Trophoblast cell (in vitro differentiated cells and primary cell): ENCODE results near the gene MPPED2.

Experiments used
- DNase-seq, 2 donors: peaks; one replicate each; pipeline ENCODE4 v3.0.0-alpha.2; 2016
- H2AFZ ChIP-seq: 2 replicates; pipeline ENCODE4 v1.6.1; 2013; ENCODE audit warnings: low read length, moderate library complexity, mild to moderate bottlenecking; ENCODE audit not compliant: insufficient read depth, poor library complexity
- H2AK5ac ChIP-seq: 2 replicates; pipeline ENCODE4 v1.6.1; 2013; ENCODE audit warnings: mild to moderate bottlenecking, low read length
- H2BK120ac ChIP-seq: 2 replicates; pipeline ENCODE4 v1.6.1; 2013; ENCODE audit warnings: low read length, mild to moderate bottlenecking, moderate library complexity; ENCODE audit not compliant: insufficient read depth, poor library complexity
- H2BK12ac ChIP-seq: 2 replicates; pipeline ENCODE4 v1.6.1; 2013; ENCODE audit warnings: mild to moderate bottlenecking, low read length, moderate library complexity
- H2BK5ac ChIP-seq: 2 replicates; pipeline ENCODE4 v1.6.1; 2013; ENCODE audit warnings: low read length, low read depth, moderate library complexity, mild to moderate bottlenecking; ENCODE audit not compliant: poor library complexity
- H3K14ac ChIP-seq: 2 replicates; pipeline ENCODE4 v1.6.1; 2013; ENCODE audit warnings: mild to moderate bottlenecking, low read length
- H3K18ac ChIP-seq: 2 replicates; pipeline ENCODE4 v1.6.1; 2013; ENCODE audit warnings: mild to moderate bottlenecking, low read length
- H3K23ac ChIP-seq: 2 replicates; pipeline ENCODE4 v1.6.1; 2013; ENCODE audit warnings: low read length
- H3K27ac ChIP-seq: 2 replicates; pipeline ENCODE4 v1.5.1; 2013; ENCODE audit warnings: low read depth, mild to moderate bottlenecking, inconsistent platforms, low read length, moderate library complexity
- H3K27me3 ChIP-seq: 2 replicates; pipeline ENCODE4 v1.6.1; 2013; ENCODE audit warnings: inconsistent platforms, mild to moderate bottlenecking, low read length, moderate library complexity; ENCODE audit not compliant: insufficient read depth
- H3K36me3 ChIP-seq, 2 experiments: 1 replicate in 1 of 2; 2 replicates in 1 of 2; pipeline ENCODE4 v1.6.1; 2013; ENCODE audit warnings: low read length in 2 of 2, mild to moderate bottlenecking in 2 of 2, moderate library complexity in 1 of 2; ENCODE audit not compliant: insufficient read depth in 2 of 2, control insufficient read depth in 1 of 2
- H3K4ac ChIP-seq: 2 replicates; pipeline ENCODE4 v1.6.1; 2013; ENCODE audit warnings: low read depth, mild to moderate bottlenecking, low read length, moderate library complexity
- H3K4me1 ChIP-seq, 2 experiments: 1 replicate in 1 of 2; 2 replicates in 1 of 2; pipeline ENCODE4 v1.6.1; 2013; ENCODE audit warnings: low read length in 2 of 2, mild to moderate bottlenecking in 2 of 2, moderate library complexity in 1 of 2; ENCODE audit not compliant: insufficient read depth in 2 of 2, control insufficient read depth in 1 of 2
- H3K4me2 ChIP-seq: 2 replicates; pipeline ENCODE4 v1.6.1; 2013; ENCODE audit warnings: inconsistent platforms, mild to moderate bottlenecking, low read length, moderate library complexity
- H3K4me3 ChIP-seq: 2 replicates; pipeline ENCODE4 v1.5.1; 2013; ENCODE audit warnings: mild to moderate bottlenecking, low read depth, low read length, inconsistent platforms
- H3K79me1 ChIP-seq: one replicate; pipeline ENCODE4 v1.6.1; 2013; ENCODE audit warnings: low read length
- H3K79me2 ChIP-seq: 2 replicates; pipeline ENCODE4 v1.6.1; 2013; ENCODE audit warnings: low read length, mild to moderate bottlenecking; ENCODE audit not compliant: control insufficient read depth, insufficient read depth, poor library complexity
- H3K9ac ChIP-seq: 2 replicates; pipeline ENCODE4 v1.6.1; 2013; ENCODE audit warnings: mild to moderate bottlenecking, low read length
- H3K9me3 ChIP-seq: 2 replicates; pipeline ENCODE4 v1.6.1; 2013; ENCODE audit warnings: low read depth, mild to moderate bottlenecking, control low read depth, inconsistent platforms, low read length; ENCODE audit not compliant: insufficient read depth
- H4K12ac ChIP-seq: 2 replicates; pipeline ENCODE4 v1.6.1; 2013; ENCODE audit warnings: low read depth, mild to moderate bottlenecking, low read length, moderate library complexity
- H4K8ac ChIP-seq: 2 replicates; pipeline ENCODE4 v1.6.1; 2013; ENCODE audit warnings: low read depth, mild to moderate bottlenecking, low read length, moderate library complexity
- H4K91ac ChIP-seq: one replicate; pipeline ENCODE4 v1.6.1; 2013; ENCODE audit warnings: low read depth, mild to moderate bottlenecking, low read length, moderate library complexity
- WGBS: extraction: QIAGEN DNeasy Blood & Tissue Kit; methylation state at CpG from one replicate; pipeline ENCODE4 v1.1.7; 2013; ENCODE audit warnings: missing lambda C conversion rate; ENCODE audit not compliant: insufficient read length, insufficient coverage; ENCODE audit errors: extremely low coverage; 5-methylcytosine and 5-hydroxymethylcytosine counted together

Gene MPPED2

DNA sequence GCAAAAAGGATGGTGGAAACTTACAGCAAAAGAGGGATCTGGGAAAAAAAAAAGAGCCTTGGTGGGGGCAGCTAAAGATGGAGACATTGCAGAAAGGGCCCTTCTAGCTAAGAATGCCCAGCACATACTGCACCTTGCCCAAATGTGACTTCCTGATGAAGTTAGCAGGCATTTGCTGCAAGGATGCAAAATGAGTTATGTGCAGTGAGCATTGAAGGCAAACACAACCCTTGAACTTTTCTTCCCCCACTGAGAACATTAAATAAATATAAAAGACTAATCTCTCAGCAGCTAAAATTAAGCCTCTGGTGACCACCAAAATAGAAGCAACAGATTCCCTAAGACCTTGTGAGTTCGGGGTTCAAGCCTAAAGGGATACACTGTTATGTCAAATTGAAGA, 133.3 kb downstream of the MPPED2 start:
- no peak overlapping the region for H2AFZ ChIP-seq
- H2BK5ac ChIP-seq, result no peak overlapping the region
- no peak overlapping the region for H2AK5ac ChIP-seq
- no peak overlapping the region for H2BK120ac ChIP-seq
- no peak overlapping the region for H4K12ac ChIP-seq
- WGBS, result no CpG with 5 or more reads among the region's 1 CpG
- DNase-seq, result no peak
- no peak overlapping the region for H3K23ac ChIP-seq
- no peaks in the 10 kb centered on the region for H3K27me3 ChIP-seq
- H3K9me3 ChIP-seq, result no peaks in the 10 kb centered on the region
- no peak overlapping the region for H3K4me3 ChIP-seq
- H2BK12ac ChIP-seq, result no peak overlapping the region
- no peak overlapping the region for H3K4me2 ChIP-seq
- no peak overlapping the region for H3K9ac ChIP-seq
- no peak overlapping the region for H3K14ac ChIP-seq
- H3K79me2 ChIP-seq, result no peaks in the 10 kb centered on the region
- H3K27ac ChIP-seq, result no peak overlapping the region
- H4K91ac ChIP-seq, result no peak overlapping the region
- no peak overlapping the region for H3K4ac ChIP-seq
- H3K79me1 ChIP-seq, result no peaks in the 10 kb centered on the region
- H3K4me1 ChIP-seq, result no peaks in the 10 kb centered on the region
- no peak overlapping the region for H3K18ac ChIP-seq
- no peak overlapping the region for H4K8ac ChIP-seq
- no peaks in the 10 kb centered on the region for H3K36me3 ChIP-seq

DNA sequence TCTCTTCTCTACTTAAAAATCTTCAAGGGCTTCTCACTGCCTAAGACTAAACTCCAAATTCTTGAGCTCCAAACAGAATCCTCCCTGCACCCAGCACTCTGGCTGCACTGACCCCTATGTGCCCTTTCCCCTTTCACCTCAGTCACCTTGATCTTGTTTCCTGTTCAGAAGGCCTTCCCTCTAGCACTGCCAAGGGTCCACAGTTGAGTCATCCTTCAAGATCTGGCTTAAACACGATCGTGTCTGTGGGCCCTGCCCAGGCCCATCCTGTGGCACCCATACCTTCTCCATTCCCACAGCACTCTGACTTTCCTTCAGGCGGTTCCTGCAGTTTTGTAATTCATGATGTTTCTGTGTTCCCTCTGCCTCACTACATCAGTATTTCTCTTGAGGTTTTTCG, 134.0 kb downstream of the MPPED2 start:
- Histone ChIP-seq H3K4me1 (no peaks in the 10 kb centered on the region), H2BK12ac (no peak overlapping the region), H3K27me3 (no peaks in the 10 kb centered on the region), H2BK5ac (no peak overlapping the region), H3K9me3 (no peaks in the 10 kb centered on the region), H2BK120ac (no peak overlapping the region), H4K91ac (no peak overlapping the region), H3K4me2 (no peak overlapping the region), H3K14ac (no peak overlapping the region), H3K4ac (no peak overlapping the region), H3K27ac (no peak overlapping the region), H4K8ac (no peak overlapping the region), H3K79me2 (no peaks in the 10 kb centered on the region), H4K12ac (no peak overlapping the region), H3K36me3 (no peaks in the 10 kb centered on the region), H3K18ac (no peak overlapping the region), H2AK5ac (no peak overlapping the region), H3K23ac (no peak overlapping the region), H2AFZ (no peak overlapping the region), H3K4me3 (no peak overlapping the region), H3K79me1 (no peaks in the 10 kb centered on the region), H3K9ac (no peak overlapping the region)
- DNase-seq, result no peak
- no CpG with 5 or more reads among the region's 4 CpGs for WGBS

DNA sequence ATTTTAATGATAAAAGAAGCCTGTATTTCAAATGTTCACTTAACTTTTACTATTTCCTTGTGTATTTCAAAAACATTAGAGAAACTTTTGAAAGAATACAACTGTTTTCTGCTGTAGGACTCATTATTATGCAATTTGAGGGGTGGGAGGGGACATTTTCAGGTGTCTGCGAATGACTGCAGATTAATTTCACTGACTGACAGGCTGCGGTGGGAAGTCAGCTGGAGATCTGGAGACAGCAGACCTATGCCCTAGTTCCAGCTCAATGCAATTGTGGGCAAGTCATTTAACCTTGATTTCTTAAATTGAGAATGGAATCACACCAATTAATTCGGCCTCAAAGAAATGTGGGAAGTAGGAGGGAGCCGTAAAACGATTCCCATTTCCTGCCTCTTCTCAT, 134.5 kb downstream of the MPPED2 start:
- WGBS, result no CpG with 5 or more reads among the region's 5 CpGs
- Histone ChIP-seq H3K18ac (no peak overlapping the region), H3K79me1 (no peaks in the 10 kb centered on the region), H3K36me3 (no peaks in the 10 kb centered on the region), H4K8ac (no peak overlapping the region), H2AK5ac (no peak overlapping the region), H3K27me3 (no peaks in the 10 kb centered on the region), H2BK12ac (no peak overlapping the region), H3K27ac (no peak overlapping the region), H3K14ac (no peak overlapping the region), H3K4ac (no peak overlapping the region), H4K12ac (no peak overlapping the region), H2BK120ac (no peak overlapping the region), H3K9ac (no peak overlapping the region), H4K91ac (no peak overlapping the region), H3K9me3 (no peaks in the 10 kb centered on the region), H3K4me2 (no peak overlapping the region), H2AFZ (no peak overlapping the region), H3K4me3 (no peak overlapping the region), H3K79me2 (no peaks in the 10 kb centered on the region), H3K4me1 (no peaks in the 10 kb centered on the region), H3K23ac (no peak overlapping the region), H2BK5ac (no peak overlapping the region)
- no peak for DNase-seq

- Histone ChIP-seq H3K36me3 (no peaks in the 10 kb centered on the region), H3K4me2 (no peak overlapping the region), H4K91ac (no peak overlapping the region), H2AFZ (no peak overlapping the region), H3K27me3 (no peaks in the 10 kb centered on the region), H3K23ac (no peak overlapping the region), H3K9ac (no peak overlapping the region), H3K79me1 (no peaks in the 10 kb centered on the region), H2AK5ac (no peak overlapping the region), H3K14ac (no peak overlapping the region), H3K4ac (no peak overlapping the region), H3K4me1 (no peaks in the 10 kb centered on the region), H3K9me3 (no peaks in the 10 kb centered on the region), H3K18ac (no peak overlapping the region), H2BK5ac (no peak overlapping the region), H3K4me3 (no peak overlapping the region), H4K12ac (no peak overlapping the region), H3K79me2 (no peaks in the 10 kb centered on the region), H4K8ac (no peak overlapping the region), H3K27ac (no peak overlapping the region), H2BK12ac (no peak overlapping the region), H2BK120ac (no peak overlapping the region)
- WGBS, result no CpG with 5 or more reads among the region's 1 CpG
- no peak for DNase-seq
Measured at GRCh38 chr11:30451167-30451566, 135.0 kb downstream of the MPPED2 start.
